GM04504 (cell line): ENCODE data around the gene CTXN1.
"Not testable (repeated sequence)": the region's sequence is repeated elsewhere in the genome, so short reads cannot be mapped to it uniquely, and the experiment has no call there.

ENCODE experiments used
- DNase-seq: peaks from one replicate; pipeline ENCODE4 v3.0.0-alpha.2; 2012; ENCODE audit warnings: low read depth

CTXN1 gene

DNA sequence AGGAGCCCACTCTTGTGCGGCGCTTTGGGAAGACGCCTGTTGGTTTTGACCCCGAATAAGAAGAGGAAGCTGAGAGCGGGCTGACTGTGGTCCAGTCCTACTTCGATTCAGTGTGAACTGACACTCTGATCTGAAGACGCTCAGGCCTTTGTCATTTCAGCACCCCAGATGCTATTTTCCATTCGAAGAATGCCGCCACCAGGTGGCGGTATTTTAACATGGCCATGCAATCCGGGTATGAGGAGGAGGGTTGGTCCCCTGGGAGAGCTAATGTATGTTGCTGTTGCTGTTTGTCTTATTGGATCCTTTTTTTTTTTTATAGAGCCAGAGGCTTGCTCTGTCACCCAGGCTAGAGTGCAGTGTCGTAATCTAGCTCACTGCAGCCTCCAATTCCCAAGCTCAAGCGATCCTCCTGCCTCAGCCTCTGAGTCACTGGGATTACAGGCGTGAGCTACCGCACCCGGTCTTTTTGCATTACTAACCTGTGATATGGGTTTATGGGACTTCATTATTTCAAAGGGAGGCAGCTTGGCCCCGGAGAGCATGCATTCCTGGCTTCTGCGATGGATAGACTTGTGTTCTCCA, 18.3 kb upstream of the CTXN1 start:
- peak; percentile 84 for DNase-seq

DNA sequence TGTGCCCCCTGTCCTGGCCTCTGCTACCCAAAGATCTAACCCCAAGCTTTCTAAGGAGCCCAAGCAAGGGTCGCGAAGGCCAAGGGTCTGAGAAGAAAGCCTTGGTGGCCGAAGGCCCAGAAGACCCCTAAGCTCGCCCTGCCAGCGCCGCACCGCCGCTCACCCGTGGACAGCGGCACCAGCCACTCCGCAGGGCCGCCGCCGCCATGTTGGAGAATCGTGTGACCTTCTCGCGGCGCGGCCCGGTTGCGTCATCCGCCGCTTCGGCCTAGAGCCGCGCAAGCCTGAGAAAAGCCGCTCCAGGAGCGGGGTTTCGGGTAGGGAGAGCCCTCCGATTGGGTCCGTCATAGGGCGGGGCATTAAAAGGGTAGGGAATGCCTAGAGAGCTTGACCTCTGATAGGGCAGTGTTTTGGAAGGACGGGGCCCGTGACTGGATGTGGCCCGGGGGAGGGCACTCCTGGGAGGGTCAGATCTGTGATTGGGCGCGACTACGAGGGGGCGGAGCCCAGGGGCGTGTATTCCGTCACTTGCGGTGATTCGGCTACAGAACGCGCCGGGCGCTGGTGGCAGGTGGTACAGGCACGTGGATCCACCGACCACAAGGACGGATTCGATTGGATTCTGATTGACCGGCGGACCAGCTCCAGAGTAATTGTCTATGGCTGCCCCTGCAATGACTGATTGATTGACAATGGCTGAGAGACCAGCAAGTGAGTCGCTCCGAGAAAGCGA, 17.7 kb upstream of the CTXN1 start, which contains the start of gene TIMM44:
Gene TIMM44 (minus strand): TSS at position 223 of the 733 bp plus-strand sequence. CDS start 15 bp downstream, at position 208.
- DNase-seq, result peak; percentile 100

DNA sequence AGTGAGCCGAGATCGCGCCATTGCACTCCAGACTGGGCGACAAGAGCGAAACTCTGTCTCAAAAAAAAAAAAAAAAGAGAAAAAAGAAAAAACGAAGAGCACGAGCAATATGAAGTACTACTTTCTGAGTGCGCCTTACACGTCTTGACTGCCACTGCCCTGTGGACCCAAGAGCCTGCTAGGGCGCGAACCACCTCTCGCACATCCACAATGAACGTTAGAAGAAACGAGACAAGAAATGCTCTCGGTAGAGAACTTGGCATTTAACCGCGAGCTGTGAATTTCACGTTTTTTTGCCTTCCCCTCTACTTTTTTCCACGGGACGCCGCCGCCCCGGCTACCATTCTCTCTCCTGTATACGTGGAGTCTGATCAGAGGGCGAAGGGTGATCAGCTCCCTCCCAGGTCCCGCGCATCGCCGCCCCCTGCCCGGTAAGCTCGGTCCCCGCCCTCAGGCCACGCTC, 17.1 kb upstream of the CTXN1 start:
- no peak for DNase-seq

DNA sequence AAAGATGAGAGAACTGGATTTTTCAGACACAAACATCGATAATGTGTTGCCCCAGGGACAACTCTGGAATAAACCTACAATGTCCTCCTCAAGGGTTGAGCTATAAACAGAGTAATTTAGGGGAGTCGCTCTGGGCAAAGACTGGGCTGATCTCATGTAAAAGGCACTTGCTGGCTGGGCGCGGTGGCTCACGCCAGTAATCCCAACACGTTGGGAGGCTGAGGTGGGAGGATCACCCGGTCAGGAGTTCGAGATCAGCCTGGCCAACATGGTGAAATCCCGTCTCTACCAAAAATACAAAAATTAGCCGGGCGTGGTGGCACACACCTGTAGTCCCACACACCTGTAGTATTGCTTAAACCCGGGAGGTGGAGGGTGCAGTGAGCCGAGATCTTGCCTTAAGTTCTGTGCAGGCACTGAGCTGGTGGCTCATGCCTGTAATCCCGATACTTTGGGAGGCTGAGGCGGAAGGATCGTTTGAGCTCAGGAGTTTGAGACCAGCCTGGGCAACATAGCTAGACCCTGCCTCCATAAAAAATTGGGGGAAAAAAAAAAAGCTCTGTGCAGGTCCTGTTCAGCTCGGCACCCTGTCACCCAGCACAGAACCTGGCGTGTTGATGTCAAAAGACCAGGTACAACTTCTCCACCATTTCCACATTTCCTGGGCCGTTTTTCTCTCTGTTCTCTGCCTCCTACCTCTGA, 16.1 kb upstream of the CTXN1 start:
- DNase-seq, result no peak

DNA sequence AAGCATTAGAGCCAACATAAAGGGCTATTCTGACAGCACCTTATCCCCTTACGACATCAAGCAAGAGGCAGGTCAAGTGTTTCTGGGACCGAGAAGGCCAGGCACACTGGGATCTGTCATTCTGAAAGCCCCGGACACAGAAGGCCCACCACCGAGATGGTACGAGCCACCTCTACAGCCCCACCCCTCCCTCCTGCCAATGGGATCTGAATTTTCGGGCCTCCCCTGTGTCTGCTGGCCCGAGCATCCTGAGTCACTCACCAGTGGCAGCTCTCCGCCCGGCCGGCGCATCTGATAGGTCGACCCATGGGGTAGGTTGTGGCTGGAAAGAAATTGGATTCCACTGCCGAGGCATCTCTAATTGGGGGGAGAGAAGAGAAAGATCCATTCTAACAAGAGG, 14.9 kb upstream of the CTXN1 start:
- no peak for DNase-seq

- DNase-seq, result no peak
Observed at GRCh38 chr19:7934766-7935165, 8.8 kb upstream of the CTXN1 start.

DNA sequence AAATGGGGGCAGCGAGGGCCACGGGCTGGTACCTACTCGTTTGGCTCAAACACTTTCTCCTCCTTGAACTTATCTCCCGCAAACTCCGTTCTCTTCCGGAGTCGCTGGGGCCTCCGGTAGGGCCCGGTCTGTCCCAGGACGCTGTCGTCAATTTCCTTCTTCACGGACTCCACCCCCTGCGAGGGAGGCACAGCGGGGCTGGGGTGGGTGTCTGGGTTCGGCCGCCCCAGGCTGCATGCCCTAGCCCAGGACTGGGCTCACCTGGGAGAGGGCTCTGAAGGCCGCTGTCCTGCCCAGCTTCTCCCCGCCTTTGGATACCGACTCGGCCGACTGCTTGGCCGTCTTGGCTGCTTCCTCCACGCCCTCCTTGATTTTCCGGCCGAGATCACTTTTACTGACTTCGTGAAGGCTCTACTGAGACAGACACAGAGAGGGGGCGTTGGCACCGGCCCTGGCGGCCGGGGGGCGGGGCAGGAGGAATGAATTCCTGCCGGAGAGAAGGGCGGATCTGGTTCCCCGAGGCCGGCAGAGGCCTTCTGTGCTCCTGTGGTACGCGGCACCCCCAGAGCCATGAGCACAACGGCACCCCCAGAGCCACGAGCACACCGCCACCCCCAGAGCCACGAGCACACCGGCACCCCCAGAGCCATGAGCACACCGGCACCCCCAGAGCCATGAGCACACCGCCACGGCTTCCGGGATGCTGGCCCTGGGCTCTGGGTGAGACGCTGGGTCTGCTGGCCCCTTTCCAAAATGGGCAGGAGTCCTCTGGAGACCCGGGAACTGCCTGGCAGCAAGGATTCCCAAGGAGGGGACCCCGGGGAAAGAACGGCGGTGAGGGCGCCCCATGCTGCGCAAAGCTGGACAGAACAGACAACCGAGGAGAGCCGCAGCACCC, 8.1 kb upstream of the CTXN1 start:
- no peak for DNase-seq

DNA sequence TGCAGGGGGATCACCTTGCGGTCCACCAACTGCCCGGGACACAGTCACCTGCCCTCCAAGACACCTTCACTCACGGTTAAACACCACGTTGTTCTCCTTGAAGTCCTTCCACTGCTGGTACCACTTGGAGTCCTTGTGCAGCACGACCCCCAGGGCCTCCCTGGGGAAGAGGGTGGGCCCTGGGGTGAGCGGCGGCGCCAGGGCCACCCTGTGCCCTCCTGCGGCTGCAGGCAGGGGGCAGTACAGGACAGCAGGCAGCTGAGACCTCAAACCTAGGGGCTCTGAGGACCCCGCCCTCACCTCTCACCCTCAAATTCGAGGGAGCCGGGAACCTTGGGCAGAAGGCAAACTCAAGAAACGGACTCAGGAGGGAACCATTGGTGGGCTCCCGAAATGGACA, 7.5 kb upstream of the CTXN1 start:
- no peak for DNase-seq

DNA sequence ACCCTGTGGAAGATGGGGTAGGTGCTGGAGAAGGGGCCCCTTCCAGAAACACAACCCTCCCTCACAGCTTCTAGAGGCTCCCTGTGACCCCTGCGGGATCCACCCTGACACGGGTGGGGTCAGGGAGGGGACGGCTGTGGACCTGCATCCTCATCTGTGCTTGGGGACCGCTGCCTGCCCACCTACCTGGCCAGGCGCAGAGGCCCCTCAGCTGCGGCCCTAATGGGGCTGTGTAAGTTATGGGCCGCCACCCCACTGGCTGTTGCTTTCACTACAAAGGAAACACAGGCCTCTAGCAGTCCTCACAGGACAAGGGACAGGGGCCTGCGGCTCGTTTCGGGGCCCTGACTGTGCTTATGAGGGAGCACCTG, 7.0 kb upstream of the CTXN1 start:
- no peak for DNase-seq

DNA sequence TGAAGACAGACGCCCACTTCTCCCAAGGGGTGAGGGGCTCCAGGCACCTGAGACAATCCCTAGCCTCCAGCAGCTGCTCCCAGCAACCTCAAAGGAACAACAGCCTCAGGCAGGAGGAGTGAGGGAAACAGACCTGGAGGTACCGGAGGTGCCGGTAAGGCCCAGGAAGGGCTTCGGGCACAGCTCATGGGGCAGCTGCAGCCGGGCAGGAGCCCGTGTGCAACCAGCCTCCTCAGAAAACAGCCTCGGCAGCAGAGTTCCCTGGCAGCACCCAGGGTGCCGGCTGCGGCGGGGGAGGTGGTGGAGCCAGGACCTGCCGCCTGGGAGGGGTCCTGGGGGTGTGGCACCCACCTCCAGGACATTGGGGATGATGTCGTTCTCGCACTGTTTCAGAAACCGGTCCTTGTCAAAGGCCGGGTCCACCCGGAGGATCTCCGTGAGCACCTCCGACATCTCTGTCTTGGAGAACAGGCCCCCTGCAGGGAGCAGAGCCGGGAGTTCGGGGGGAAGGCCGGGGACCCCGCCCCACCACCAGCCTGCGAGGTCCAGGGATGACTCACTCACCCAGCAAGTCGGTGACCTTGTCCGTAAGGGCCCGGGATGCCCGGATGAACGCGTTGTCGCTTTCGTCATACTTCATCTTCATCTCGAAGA, 6.5 kb upstream of the CTXN1 start:
- DNase-seq, result no peak

- DNase-seq, result no peak
Observed at GRCh38 chr19:7931221-7932061, 5.5 kb upstream of the CTXN1 start.

- DNase-seq, result no peak
Observed at GRCh38 chr19:7930765-7931164, 4.8 kb upstream of the CTXN1 start.

GRCh38 chr19:7930030-7930429, 4.1 kb upstream of the CTXN1 start:
- DNase-seq, result not testable (repeated sequence)

DNA sequence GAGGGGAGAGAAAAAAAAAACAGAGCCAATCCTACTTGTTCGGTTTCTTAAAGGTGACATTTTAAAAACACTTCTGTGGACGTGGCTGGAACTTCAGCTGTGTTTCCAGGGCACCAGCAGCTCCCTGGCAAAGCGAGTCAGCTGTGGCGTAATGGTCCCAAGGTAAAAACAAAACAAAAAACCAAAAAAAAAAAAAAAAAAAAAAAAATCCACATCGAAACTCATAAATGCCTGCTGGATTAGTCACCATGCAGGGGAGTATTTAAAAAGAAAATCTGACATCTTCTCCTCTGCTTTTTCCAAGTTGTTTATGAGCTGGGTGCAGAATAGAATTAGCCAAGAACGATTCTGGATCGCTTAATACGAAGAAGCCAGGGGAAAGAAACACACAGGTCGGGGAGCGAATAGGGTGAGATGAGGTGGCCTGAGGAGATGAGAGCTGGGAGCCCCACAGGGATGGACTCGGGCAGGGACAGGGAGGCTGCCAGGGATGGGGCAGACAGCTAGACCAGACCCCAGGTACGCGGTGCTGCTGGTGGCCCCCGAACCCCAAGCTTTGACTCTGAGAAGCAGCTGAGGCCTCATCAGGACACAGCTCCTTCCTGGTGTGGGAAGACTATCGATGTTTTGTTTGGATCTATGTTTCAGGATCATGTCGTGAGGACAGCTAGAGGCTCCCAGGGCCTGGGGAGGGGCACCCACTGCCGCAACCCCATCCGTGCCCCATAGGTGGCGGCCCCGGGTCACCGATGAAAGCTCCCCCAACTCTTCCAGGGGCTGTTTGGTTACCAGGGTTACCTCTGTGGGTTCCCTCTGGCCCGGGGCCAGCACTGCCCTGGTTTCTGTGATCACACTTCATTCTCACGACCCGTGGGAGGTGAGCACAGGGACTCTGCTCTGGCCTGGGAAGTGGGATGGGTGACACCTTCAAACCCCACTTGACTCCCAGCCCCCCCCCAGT, 3.1 kb upstream of the CTXN1 start:
- DNase-seq, result peak; percentile 75

DNA sequence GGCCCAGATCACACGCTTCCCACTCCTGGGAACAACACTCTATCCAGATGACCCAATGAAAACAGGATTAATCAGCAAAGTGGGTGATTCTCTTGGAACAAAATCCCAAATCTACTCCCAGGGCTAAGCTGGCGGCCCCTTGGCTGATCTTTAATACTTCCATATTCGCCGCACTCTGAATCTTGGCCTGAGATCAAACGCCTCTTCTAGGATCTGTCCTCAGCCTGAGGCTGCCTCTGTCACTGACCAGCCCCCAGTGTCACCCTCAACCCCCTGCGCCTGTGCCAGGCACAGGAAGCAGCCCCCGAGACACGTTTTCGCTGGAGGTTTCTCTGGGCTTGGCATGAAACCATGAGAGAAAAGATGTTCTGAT, 2.4 kb upstream of the CTXN1 start:
- no peak for DNase-seq

GRCh38 chr19:7927605-7928333, 1.8 kb upstream of the CTXN1 start:
- DNase-seq, result no peak

DNA sequence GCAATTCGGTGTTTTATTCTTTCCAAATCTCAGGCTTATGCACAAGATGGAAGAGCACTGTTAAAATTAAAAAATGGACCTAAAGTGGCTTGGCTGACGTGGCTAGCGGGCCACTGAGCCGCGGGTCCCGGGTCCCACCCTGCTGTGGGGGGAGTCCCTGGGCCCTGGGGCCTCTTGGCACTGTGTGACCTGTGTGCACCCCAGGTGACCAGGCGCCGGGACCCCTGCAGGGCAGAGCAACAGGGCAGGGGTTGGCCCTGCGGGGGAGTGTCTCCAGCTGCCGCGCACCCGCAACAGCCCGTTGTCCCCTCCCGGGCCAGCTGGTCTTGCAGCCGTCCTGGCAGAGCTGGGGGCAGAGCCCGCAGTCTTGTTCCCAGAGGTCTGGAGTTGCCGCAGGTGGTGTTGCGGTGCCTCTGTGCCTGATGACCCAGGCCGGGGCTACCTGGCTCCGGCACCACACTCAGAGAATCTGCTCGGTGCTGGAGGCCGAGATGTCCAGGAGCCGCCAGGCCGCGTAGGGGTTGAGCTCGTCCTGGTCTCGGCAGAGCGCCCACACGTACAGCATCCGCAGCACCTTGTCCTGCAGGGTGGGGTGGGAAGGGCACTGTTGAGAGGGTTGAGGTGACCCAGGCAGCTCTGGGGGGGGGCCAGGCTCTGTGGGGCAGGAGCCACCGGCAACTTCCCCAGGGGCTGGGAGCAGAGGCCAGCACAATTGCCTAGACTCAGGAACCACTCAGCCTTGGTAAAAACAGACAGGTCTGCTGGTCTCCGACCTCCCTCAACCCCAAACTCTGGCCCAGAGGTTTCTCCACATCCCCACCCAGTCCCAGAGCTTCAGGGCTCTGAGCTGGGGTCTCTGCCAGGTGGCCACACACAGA, 1.0 kb upstream of the CTXN1 start:
- DNase-seq, result no peak
